Suppressor macrophage (primary cell): ENCODE data around the gene PPP2R2D.
"Not testable (repeated sequence)": the region's sequence is repeated elsewhere in the genome, so short reads cannot be mapped to it uniquely, and the experiment has no call there.

Experiments
- DNase-seq, 4 experiments: peaks; one replicate each; pipeline ENCODE4 v3.0.0-alpha.2; 2020 to 2022

PPP2R2D gene

DNA sequence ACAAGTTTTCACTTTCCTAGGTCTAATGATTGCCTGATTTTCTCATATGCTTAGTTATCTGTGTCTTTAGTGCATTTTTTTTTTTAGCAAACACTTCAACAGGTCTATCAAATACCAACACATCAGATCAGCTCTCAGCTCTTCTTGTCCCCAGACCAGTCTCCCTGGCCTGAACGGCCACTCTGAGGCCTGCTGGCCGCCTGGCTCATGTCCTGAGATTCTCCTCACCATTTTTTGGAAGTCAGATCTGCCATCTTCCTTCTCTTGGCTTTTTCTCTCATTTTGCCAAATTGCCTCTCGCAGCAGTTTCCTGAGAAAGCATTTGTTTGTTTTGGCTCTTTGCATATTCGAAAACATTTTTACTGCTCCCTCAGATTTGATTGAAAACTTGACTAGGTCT lies 29.3 kb downstream of the PPP2R2D start:
- no peak for DNase-seq

- no peak for DNase-seq
Observed at GRCh38 chr10:131930586-131931330, 29.9 kb downstream of the PPP2R2D start.

GRCh38 chr10:131931981-131932380 lies 31.2 kb downstream of the PPP2R2D start:
- no peak for DNase-seq

- DNase-seq: no peak
Observed at GRCh38 chr10:131933016-131933695, 32.3 kb downstream of the PPP2R2D start.

GRCh38 chr10:131933696-131934086 lies 32.9 kb downstream of the PPP2R2D start:
- DNase-seq: no peak

- DNase-seq: no peak
Observed at GRCh38 chr10:131934769-131935168, 34.0 kb downstream of the PPP2R2D start.

- no peak for DNase-seq
Observed at GRCh38 chr10:131935260-131935659, 34.5 kb downstream of the PPP2R2D start.

DNA sequence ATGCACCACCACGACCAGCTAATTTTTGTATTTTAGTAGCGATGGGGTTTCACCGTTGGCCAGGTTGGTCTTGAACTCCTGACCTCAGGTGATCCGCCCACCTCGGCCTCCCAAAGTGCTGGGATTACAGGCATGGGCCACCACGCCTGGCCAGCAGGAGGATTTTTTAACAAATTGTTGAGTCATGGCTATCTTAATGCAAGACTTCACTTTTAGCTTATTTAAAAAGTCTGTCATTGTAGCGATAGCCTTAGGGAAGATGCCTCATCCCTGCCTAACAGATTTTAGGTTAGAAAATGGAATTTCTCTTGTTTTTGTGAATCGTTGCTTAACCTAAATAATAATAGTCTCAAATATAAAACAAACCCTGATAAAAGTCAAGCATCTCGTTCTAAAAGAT lies 35.5 kb downstream of the PPP2R2D start:
- no peak for DNase-seq

DNA sequence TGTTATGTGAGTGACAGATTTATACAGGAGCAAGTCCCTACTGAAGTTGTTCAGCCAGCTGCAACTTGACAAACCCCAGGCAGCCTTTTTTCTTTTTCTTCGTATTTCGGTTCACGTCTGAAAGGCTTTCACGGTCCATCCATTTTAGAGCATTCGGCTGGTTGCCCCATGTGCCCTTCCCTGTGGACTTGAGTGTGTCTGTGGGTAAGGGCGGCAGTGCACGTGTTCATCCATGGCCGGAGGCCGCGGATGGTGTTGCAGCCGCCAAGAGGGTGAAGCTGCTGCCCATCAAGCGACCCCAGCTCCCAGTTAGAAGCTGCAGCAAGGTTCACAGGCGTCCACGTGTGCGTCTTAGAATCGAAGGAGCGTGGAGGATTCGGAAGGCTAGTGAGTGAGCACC lies 35.9 kb downstream of the PPP2R2D start:
- DNase-seq: no peak

- no peak for DNase-seq
Observed at GRCh38 chr10:131937836-131938235, 37.0 kb downstream of the PPP2R2D start.

GRCh38 chr10:131938681-131939080 lies 37.9 kb downstream of the PPP2R2D start:
- no peak for DNase-seq

DNA sequence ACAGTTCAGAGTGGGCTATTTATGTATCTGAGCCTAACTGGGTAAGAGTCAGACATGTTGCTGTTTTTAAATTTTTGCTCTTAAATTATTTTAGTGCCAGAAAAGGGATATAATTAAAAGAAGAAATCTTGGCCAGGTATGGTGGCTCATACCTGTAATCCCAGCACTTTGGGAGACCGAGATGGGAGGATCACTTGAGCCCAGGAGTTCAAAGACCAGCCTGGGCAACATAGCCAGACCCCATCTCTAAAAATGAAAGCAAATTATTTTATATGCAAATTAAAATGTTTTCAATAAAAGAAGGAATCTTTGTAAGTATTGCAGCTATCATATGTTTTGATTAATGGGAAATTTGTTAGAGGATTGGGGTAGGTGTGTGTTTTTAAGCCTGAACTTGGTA lies 41.6 kb downstream of the PPP2R2D start:
- no peak for DNase-seq

GRCh38 chr10:131943021-131943814 lies 42.4 kb downstream of the PPP2R2D start:
- DNase-seq: peak in 3 of 4 experiments; percentile 21 to 34 (median 31)

DNA sequence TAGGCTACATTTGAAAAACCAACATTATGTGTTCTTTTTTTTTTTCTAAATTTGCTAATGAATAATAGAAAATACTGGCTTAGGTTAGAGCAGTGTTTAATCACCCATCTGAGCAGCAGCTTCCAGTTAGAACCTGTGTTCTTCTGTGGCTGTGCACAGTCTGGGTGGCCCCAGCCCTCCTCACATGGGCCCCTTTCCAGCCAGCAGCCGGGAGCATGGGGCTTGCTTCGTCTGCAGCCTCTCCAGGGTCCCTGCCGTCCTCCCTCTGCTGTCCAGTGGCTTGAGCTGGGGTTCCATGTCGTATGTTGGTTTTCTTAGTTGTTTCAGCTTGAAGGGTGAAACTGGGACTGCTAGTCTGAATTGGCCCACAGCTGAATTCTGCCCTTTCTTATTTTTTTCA lies 43.6 kb downstream of the PPP2R2D start:
- DNase-seq: no peak

DNA sequence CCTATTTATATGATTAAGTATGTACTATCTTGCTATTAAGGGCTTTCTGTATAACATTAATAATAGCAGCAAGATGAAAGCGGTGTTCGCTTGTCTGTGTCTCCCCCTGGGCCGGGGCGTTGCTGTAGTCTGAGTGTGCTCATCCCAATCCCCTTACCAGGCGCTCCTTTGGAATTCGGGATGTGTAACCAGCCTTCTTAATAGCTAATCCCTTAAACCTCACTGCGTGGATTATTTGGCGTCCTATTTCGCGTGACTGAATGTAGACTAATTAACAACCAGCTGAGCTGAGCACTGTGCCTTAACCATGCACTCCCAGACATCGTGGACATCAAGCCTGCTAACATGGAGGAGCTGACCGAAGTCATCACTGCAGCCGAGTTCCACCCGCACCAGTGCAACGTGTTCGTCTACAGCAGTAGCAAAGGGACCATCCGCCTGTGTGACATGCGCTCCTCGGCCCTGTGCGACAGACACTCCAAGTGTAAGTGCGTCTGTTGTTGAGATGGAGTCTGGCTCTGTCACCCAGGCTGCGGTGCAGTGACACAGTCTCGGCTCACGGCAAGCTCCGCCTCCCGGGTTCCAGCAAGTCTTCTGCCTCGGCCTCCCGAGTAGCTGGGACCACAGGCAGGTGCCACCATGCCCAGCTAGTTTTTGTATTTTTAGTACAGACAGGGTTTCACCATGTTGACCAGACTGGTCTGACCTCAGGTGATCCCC lies 44.3 kb downstream of the PPP2R2D start:
- DNase-seq: no peak

DNA sequence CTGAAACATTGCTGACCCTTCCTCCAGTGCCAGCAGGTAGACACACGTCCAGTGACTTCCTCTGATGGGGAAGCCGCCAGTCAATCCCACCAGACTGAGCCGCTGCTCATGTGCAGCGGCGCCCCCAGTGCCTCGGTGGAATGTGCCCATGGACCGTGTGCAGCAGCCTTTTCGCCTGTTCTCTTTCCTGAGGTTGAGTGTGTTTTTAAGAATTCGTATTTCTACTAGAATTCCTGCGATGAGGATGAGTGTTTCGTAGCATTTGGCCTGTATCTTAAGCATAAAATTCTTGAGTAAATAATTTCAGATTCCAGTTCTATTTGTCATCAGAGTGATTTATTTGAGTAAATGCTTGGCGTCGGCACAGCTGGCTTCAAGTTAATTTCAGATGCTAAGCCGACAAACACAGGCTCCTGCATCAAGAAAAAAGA lies 45.5 kb downstream of the PPP2R2D start:
- no peak for DNase-seq

DNA sequence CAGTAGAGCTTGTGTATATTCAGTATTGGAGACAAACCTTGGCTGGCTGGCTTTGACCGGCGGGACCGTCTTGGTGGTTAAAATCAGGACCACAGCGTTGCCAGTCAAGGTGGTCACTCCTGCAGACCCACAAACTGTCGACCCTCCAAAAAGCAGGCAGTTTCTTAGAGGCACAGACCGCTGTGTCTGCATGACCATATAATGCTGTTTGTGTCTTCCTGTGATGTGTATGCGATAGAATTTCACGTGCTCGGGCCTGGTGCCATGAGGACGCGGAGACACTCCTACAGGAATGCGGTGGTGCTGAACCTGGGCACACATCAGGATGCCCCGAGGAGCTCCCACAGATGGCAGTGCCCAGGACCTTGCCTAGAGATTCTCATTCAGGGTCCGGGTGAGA lies 46.1 kb downstream of the PPP2R2D start:
- no peak for DNase-seq

GRCh38 chr10:131947631-131948347 lies 47.0 kb downstream of the PPP2R2D start:
- DNase-seq: no peak

DNA sequence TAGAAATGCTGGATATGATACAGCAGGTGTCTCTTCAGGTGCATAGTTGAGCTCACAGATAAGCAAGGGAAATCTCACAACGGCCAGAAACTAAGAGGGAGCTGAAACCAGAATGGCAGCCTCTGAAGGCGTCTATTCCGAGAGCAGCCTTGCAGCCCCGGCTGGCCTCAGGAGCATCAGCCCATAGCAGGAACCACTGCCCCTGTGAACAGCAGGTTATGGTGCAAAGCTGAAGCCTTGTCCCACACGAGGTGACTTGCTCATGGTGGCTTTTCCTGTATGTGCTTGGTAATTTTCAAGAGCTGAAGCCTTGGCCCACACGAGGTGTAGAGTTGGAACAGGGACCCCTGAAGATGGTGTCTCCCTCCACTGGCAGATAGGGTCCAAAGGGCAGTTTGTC lies 47.7 kb downstream of the PPP2R2D start:
- DNase-seq: no peak

- no peak for DNase-seq
Observed at GRCh38 chr10:131949041-131949862, 48.4 kb downstream of the PPP2R2D start.

GRCh38 chr10:131949908-131950307 lies 49.1 kb downstream of the PPP2R2D start:
- DNase-seq: not testable (repeated sequence)
